Measurements from ENCODE around the gene LAP3. TPM values are rescaled to one million over a fixed set of nuclear protein-coding genes. Genes with fewer than 3 reads are reported as not detected.

LAP3 gene
- polyA plus RNA-seq, 3 donors = 98.3 to 127 (median 108) TPM

DNA sequence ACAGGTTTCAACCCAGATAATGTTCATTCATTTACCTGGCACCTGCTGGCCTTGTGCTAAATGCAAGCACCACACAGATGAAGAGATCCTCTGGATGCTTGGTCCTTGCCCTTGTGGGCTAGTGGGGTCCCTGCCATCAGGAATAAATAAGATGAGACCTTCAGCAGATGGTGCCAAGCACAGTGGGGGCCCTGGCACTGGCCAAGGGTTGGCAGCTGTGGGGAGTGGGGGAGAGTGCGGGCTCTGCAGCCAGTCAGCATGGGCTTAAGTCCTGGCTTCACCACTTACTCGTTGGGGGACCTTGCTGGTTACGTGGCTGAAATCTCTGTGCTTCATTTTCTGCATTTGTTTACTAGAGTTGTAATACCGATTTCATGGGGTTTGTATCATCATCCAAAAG is 6.9 kb downstream of the LAP3 start:
- Mint-ChIP-seq H3K9me3 (no peaks in the 10 kb centered on the region), H3K4me3 (no peak overlapping the region), H3K4me1 (peaks cover 26% of the 10 kb centered on the region), H3K36me3 (peaks cover 87 to 93% of the 10 kb centered on the region in 2 donors), H3K27me3 (ENCODE audit: low read depth in 3 of 3) (no peaks in the 10 kb centered on the region), H3K27ac (peak overlapping the region in 2 of 7 donors; percentile 24 to 42)
- Histone ChIP-seq H3K27ac (ENCODE audit: low read depth in 1 of 2, low read length in 2 of 2) (no peak overlapping the region), H4K20me1 (ENCODE audit: insufficient read depth, low read length) (peaks cover 81% of the 10 kb centered on the region), H3K79me2 (ENCODE audit: insufficient read depth, low read length) (peaks cover 25% of the 10 kb centered on the region), H3K36me3 (replicated peaks in 1 of 2; ENCODE audit: control insufficient read depth in 1 of 2, insufficient read depth in 2 of 2, low read length in 2 of 2) (peaks cover 76 to 87% of the 10 kb centered on the region in 2 donors), H3K4me3 (replicated peaks in 1 of 3; ENCODE audit: low read depth in 2 of 3, low read length in 3 of 3) (no peak overlapping the region), H3K27me3 (ENCODE audit: control insufficient read depth in 2 of 2, insufficient read depth in 2 of 2, low read length in 2 of 2) (no peaks in the 10 kb centered on the region), H3K4me1 (ENCODE audit: control insufficient read depth in 1 of 2, insufficient read depth in 2 of 2, low read length in 2 of 2) (peaks cover 21 to 24% of the 10 kb centered on the region in 2 donors), H3K9me3 (replicated peaks in 1 of 2; ENCODE audit: control insufficient read depth in 1 of 2, insufficient read depth in 1 of 2, low read length in 2 of 2) (no peaks in the 10 kb centered on the region), H2AFZ (ENCODE audit: insufficient read depth, low read depth, low read length, poor library complexity, severe bottlenecking) (no peak overlapping the region), H3K9ac (ENCODE audit: insufficient read depth, low read length, poor library complexity, severe bottlenecking) (no peak overlapping the region), H3K4me2 (replicated peaks; ENCODE audit: extremely low read depth, low read length, poor library complexity, severe bottlenecking) (no peak overlapping the region)
- DNase-seq = no peak
- TF ChIP-seq, protein P1, sequence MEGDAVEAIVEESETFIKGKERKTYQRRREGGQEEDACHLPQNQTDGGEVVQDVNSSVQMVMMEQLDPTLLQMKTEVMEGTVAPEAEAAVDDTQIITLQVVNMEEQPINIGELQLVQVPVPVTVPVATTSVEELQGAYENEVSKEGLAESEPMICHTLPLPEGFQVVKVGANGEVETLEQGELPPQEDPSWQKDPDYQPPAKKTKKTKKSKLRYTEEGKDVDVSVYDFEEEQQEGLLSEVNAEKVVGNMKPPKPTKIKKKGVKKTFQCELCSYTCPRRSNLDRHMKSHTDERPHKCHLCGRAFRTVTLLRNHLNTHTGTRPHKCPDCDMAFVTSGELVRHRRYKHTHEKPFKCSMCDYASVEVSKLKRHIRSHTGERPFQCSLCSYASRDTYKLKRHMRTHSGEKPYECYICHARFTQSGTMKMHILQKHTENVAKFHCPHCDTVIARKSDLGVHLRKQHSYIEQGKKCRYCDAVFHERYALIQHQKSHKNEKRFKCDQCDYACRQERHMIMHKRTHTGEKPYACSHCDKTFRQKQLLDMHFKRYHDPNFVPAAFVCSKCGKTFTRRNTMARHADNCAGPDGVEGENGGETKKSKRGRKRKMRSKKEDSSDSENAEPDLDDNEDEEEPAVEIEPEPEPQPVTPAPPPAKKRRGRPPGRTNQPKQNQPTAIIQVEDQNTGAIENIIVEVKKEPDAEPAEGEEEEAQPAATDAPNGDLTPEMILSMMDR (IDR thresholded peaks at IDR 0.05) = no peak
- 100% methylated on average over 3 of the region's 4 CpGs for WGBS (ENCODE audit: insufficient coverage)
- intact Hi-C loops (cut with micrococcal nuclease) = no loop called here

DNA sequence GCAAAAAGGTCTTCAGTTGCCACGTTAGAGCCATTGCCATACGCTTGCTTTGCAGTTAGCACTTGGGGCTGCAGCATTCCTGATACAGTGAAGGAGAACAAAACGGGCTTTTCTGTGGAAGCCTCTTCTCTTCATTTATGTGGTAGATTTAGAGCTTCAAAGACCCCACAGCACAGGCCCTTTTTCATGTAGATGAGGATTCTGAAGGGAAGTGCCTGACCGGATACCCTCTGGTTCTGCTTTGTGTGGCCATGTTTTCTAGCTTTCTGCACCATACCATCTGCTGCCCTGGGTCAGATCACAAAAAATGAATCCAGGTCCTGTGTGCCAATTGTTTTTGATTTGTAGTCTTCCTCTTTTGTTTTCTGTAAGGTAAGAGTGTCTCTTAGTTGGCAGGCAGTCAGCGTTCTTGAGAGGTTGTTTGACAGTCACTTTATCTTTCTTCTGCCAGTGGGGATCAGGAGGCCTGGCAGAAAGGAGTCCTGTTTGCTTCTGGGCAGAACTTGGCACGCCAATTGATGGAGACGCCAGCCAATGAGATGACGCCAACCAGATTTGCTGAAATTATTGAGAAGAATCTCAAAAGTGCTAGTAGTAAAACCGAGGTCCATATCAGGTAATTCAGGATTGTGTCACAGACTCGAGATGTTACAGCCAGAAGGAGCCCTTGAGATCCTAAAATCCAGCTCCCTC is 7.7 kb downstream of the LAP3 start:
- Histone ChIP-seq H3K27me3 (ENCODE audit: control insufficient read depth in 2 of 2, insufficient read depth in 2 of 2, low read length in 2 of 2) (no peaks in the 10 kb centered on the region), H3K4me1 (ENCODE audit: control insufficient read depth in 1 of 2, insufficient read depth in 2 of 2, low read length in 2 of 2) (peaks cover 14 to 17% of the 10 kb centered on the region in 2 donors), H3K4me2 (replicated peaks; ENCODE audit: extremely low read depth, low read length, poor library complexity, severe bottlenecking) (no peak overlapping the region), H3K4me3 (replicated peaks in 1 of 3; ENCODE audit: low read depth in 2 of 3, low read length in 3 of 3) (no peak overlapping the region), H3K36me3 (replicated peaks in 1 of 2; ENCODE audit: control insufficient read depth in 1 of 2, insufficient read depth in 2 of 2, low read length in 2 of 2) (peaks cover 84 to 94% of the 10 kb centered on the region in 2 donors), H2AFZ (ENCODE audit: insufficient read depth, low read depth, low read length, poor library complexity, severe bottlenecking) (no peak overlapping the region), H3K27ac (ENCODE audit: low read depth in 1 of 2, low read length in 2 of 2) (no peak overlapping the region), H3K79me2 (ENCODE audit: insufficient read depth, low read length) (peaks cover 18% of the 10 kb centered on the region), H4K20me1 (ENCODE audit: insufficient read depth, low read length) (peaks cover 89% of the 10 kb centered on the region), H3K9me3 (replicated peaks in 1 of 2; ENCODE audit: control insufficient read depth in 1 of 2, insufficient read depth in 1 of 2, low read length in 2 of 2) (no peaks in the 10 kb centered on the region), H3K9ac (ENCODE audit: insufficient read depth, low read length, poor library complexity, severe bottlenecking) (no peak overlapping the region)
- Mint-ChIP-seq H3K27me3 (ENCODE audit: low read depth in 3 of 3) (no peaks in the 10 kb centered on the region), H3K9me3 (no peaks in the 10 kb centered on the region), H3K4me1 (peaks cover 18% of the 10 kb centered on the region), H3K4me3 (no peak overlapping the region), H3K27ac (peak overlapping the region in 1 of 7 donors; percentile 42), H3K36me3 (peaks cover 90 to 93% of the 10 kb centered on the region in 2 donors)
- intact Hi-C loops (cut with micrococcal nuclease) = no loop called here
- TF ChIP-seq, protein P1 (IDR thresholded peaks at IDR 0.05) = no peak
- 98% methylated on average over 6 of the region's 10 CpGs for WGBS (ENCODE audit: insufficient coverage)
- DNase-seq = no peak

All from CD14-positive monocyte (primary cell).